OCI-LY1 (cell line): ENCODE results near the gene PYCR2.

Experiments
- H2AFZ ChIP-seq: fragments of 200-600 bp; sonication (generic), shearing (Covaris generic); 2 replicates; pipeline ENCODE4 v1.6.0; 2014; ENCODE audit warnings: antibody characterized with exemption, mild to moderate bottlenecking, low read length
- H3F3A ChIP-seq: fragments of 200-600 bp; sonication (generic), shearing (Covaris generic); 2 replicates; pipeline ENCODE4 v1.6.0; 2014; ENCODE audit warnings: mild to moderate bottlenecking, antibody characterized with exemption, low read length, moderate library complexity; ENCODE audit not compliant: insufficient read depth
- H3K27ac ChIP-seq: fragments of 200-600 bp; sonication (generic); 2 replicates; pipeline ENCODE4 v1.5.1; 2014; ENCODE audit warnings: low read length, mixed run types, mild to moderate bottlenecking, low read depth; ENCODE audit not compliant: poor library complexity, severe bottlenecking
- H3K27me3 ChIP-seq: fragments of 200-600 bp; sonication (generic); 2 replicates; pipeline ENCODE4 v1.6.0; 2014; ENCODE audit warnings: antibody characterized with exemption, mild to moderate bottlenecking, low read length, moderate library complexity; ENCODE audit not compliant: insufficient read depth
- H3K36me3 ChIP-seq: fragments of 200-600 bp; sonication (generic); 2 replicates; pipeline ENCODE4 v1.6.1; 2014; ENCODE audit warnings: mild to moderate bottlenecking, antibody characterized with exemption, low read length, moderate library complexity, mixed read lengths; ENCODE audit not compliant: insufficient read depth
- H3K4me1 ChIP-seq: fragments of 200-600 bp; sonication (generic); 2 replicates; pipeline ENCODE4 v1.5.1; 2014; ENCODE audit warnings: mild to moderate bottlenecking, low read length, moderate library complexity; ENCODE audit not compliant: insufficient read depth, severe bottlenecking
- H3K4me2 ChIP-seq: fragments of 200-600 bp; sonication (generic), shearing (Covaris generic); 2 replicates; pipeline ENCODE4 v1.6.1; 2014; ENCODE audit warnings: low read length
- H3K4me3 ChIP-seq: fragments of 200-600 bp; sonication (generic); 2 replicates; pipeline ENCODE4 v1.5.1; 2014; ENCODE audit warnings: low read length, low read depth, mild to moderate bottlenecking, mixed read lengths; ENCODE audit not compliant: poor library complexity, severe bottlenecking
- H3K79me2 ChIP-seq: fragments of 200-600 bp; shearing (Covaris generic); 2 replicates; pipeline ENCODE4 v1.6.1; 2016; ENCODE audit warnings: mixed run types, low read length, mixed read lengths; ENCODE audit not compliant: insufficient read depth
- H3K9ac ChIP-seq: fragments of 200-600 bp; sonication (generic), shearing (Covaris generic); 2 replicates; pipeline ENCODE4 v1.6.1; 2014; ENCODE audit warnings: mild to moderate bottlenecking, low read length, mixed read lengths
- H3K9me2 ChIP-seq: fragments of 200-600 bp; sonication (generic), shearing (Covaris generic); 2 replicates; pipeline ENCODE4 v1.6.1; 2014; ENCODE audit warnings: low read depth, mild to moderate bottlenecking, low read length, mixed read lengths
- H3K9me3 ChIP-seq: fragments of 200-600 bp; shearing (Covaris generic); 2 replicates; pipeline ENCODE4 v1.6.1; 2014; ENCODE audit warnings: low read length, mixed read lengths
- H4K20me1 ChIP-seq: fragments of 200-600 bp; sonication (generic), shearing (Covaris generic); 2 replicates; pipeline ENCODE4 v1.6.0; 2016; ENCODE audit warnings: mild to moderate bottlenecking, low read length; ENCODE audit not compliant: insufficient read depth
- CTCF ChIP-seq: fragments of 200-600 bp; sonication (generic), shearing (Covaris generic); IDR thresholded peaks from 2 replicates; pipeline ENCODE4 v1.5.1; 2017; ENCODE audit warnings: mild to moderate bottlenecking, antibody characterized with exemption, low read length, moderate library complexity, mixed read lengths
- EZH2 ChIP-seq: fragments of 200-600 bp; sonication (generic), shearing (Covaris generic); IDR thresholded peaks from 2 replicates; pipeline ENCODE4 v1.8.0; 2017; ENCODE audit warnings: borderline replicate concordance, mixed run types, mild to moderate bottlenecking, antibody characterized with exemption, low read length, moderate library complexity, mixed read lengths

PYCR2 gene

GRCh38 chr1:225914947-225915346 lies 9.1 kb downstream of the PYCR2 start:
- Histone ChIP-seq H3F3A (no peaks in the 10 kb centered on the region), H3K79me2 (no peaks in the 10 kb centered on the region), H2AFZ (no peak overlapping the region), H3K4me1 (peaks cover 21% of the 10 kb centered on the region), H3K4me2 (no peak overlapping the region), H3K9ac (no peak overlapping the region), H3K27ac (no peak overlapping the region), H4K20me1 (no peaks in the 10 kb centered on the region), H3K4me3 (no peak overlapping the region), H3K27me3 (no peaks in the 10 kb centered on the region), H3K9me3 (no peaks in the 10 kb centered on the region), H3K36me3 (peaks cover 31% of the 10 kb centered on the region), H3K9me2 (no peaks in the 10 kb centered on the region)
- TF ChIP-seq EZH2 (no peak), CTCF (no peak)

- Histone ChIP-seq H3K4me1 (peaks cover 26% of the 10 kb centered on the region), H3F3A (no peaks in the 10 kb centered on the region), H3K36me3 (peaks cover 26% of the 10 kb centered on the region), H3K27me3 (no peaks in the 10 kb centered on the region), H3K9me2 (no peaks in the 10 kb centered on the region), H4K20me1 (no peaks in the 10 kb centered on the region), H3K4me3 (no peak overlapping the region), H2AFZ (no peak overlapping the region), H3K79me2 (no peaks in the 10 kb centered on the region), H3K9ac (no peak overlapping the region), H3K27ac (no peak overlapping the region), H3K4me2 (no peak overlapping the region), H3K9me3 (no peaks in the 10 kb centered on the region)
- TF ChIP-seq CTCF (no peak), EZH2 (no peak)
Observed at GRCh38 chr1:225914391-225914790, 9.7 kb downstream of the PYCR2 start.

- Histone ChIP-seq H2AFZ (peak overlapping the region; percentile 27; the same call in 1 of the 2 replicates), H3F3A (no peaks in the 10 kb centered on the region), H4K20me1 (no peaks in the 10 kb centered on the region), H3K4me1 (peaks cover 28% of the 10 kb centered on the region), H3K4me3 (peak overlapping the region; percentile 38), H3K79me2 (no peaks in the 10 kb centered on the region), H3K4me2 (peak overlapping the region; percentile 62), H3K27me3 (no peaks in the 10 kb centered on the region), H3K27ac (no peak overlapping the region), H3K36me3 (no peaks in the 10 kb centered on the region), H3K9ac (peak overlapping the region; percentile 42; the same call in 1 of the 2 replicates), H3K9me2 (no peaks in the 10 kb centered on the region), H3K9me3 (no peaks in the 10 kb centered on the region)
- TF ChIP-seq EZH2: no peak
- TF ChIP-seq CTCF: peak; percentile 94
Observed at GRCh38 chr1:225911191-225912130, 12.6 kb downstream of the PYCR2 start.
